Neutrophil (primary cell): Measurements from ENCODE around the gene PTPRJ.
"Not testable (repeated sequence)": the region's sequence is repeated elsewhere in the genome, so short reads cannot be mapped to it uniquely, and the experiment has no call there.

ENCODE experiments used
- H3K27ac ChIP-seq: fragments of 200-600 bp; sonication (generic); 2 replicates; pipeline ENCODE4 v1.5.1; 2016; ENCODE audit warnings: mild to moderate bottlenecking, moderate library complexity
- H3K27me3 ChIP-seq: fragments of 200-600 bp; sonication (generic); 2 replicates; pipeline ENCODE4 v1.6.0; 2016; ENCODE audit warnings: mild to moderate bottlenecking
- H3K36me3 ChIP-seq: fragments of 200-600 bp; sonication (generic); 2 replicates; pipeline ENCODE4 v1.5.1; 2017
- H3K4me1 ChIP-seq, 2 experiments: fragments of 200-600 bp in 1 of 2; sonication (generic) in 1 of 2; 1 replicate in 1 of 2; 2 replicates in 1 of 2; pipeline versions ENCODE4 v1.5.1 to v1.6.1; 2013 to 2016; ENCODE audit warnings: low read depth in 1 of 2, low read length in 1 of 2, mild to moderate bottlenecking in 1 of 2, moderate library complexity in 1 of 2; ENCODE audit not compliant: control insufficient read depth in 1 of 2, insufficient read depth in 1 of 2
- H3K4me3 ChIP-seq, 2 experiments: fragments of 200-600 bp in 1 of 2; sonication (generic) in 1 of 2; 1 replicate in 1 of 2; 2 replicates in 1 of 2; pipeline ENCODE4 v1.5.1; 2013 to 2016; ENCODE audit warnings: low read depth in 1 of 2, low read length in 1 of 2, mild to moderate bottlenecking in 1 of 2, moderate library complexity in 1 of 2
- H3K9me3 ChIP-seq: fragments of 200-600 bp; sonication (generic); 2 replicates; pipeline ENCODE4 v1.5.1; 2016
- TF ChIP-seq, protein P1 (sequence below): fragments of 200-600 bp; sonication (generic); IDR thresholded peaks from 2 replicates; pipeline ENCODE4 v1.5.1; 2016; ENCODE audit warnings: antibody characterized with exemption

Gene PTPRJ

DNA sequence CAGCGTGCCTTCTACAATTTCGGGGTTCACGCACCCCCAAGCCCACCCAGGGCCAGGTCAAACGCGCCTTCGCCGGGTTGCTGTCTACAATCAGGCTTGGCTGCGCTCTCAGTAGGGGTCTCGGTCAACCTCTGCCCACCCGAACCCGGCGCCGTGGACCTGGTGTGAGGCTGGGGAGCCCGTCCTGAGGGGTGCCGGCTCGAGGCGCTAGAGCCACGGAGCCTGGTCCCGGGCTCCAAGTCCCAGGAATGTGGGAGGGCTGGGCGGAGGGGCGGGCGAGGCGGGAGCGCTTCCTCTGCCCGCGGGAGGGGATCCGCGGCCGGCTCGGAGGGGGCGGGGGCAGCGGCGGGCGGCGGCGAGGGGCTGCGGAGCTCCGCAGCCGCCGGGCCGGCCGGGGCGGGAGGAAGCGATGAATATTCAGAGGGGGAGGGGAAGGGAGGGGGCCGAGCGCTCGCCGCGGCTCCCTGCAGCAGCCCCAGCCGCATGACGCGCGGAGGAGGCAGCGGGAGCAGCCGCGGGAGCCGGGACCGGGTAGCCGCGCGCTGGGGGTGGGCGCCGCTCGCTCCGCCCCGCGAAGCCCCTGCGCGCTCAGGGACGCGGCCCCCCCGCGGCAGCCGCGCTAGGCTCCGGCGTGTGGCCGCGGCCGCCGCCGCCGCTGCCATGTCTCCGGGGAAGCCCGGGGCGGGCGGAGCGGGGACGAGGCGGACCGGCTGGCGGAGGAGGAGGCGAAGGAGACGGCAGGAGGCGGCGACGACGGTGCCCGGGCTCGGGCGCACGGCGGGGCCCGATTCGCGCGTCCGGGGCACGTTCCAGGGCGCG lies at the start of gene PTPRJ:
Gene PTPRJ, plus strand, starts transcription at position 472 of the 819 bp plus-strand sequence. CDS start 354 bp downstream, outside the sequence.
- Histone ChIP-seq H3K9me3 (no peaks in the 10 kb centered on the region), H3K4me3 (peak within 1 kb of the TSS; percentile 69 to 93), H3K4me1 (peaks cover 75% of the 10 kb centered on the region in 2 experiments), H3K27me3 (no peaks in the 10 kb centered on the region), H3K36me3 (no peaks in the 10 kb centered on the region), H3K27ac (peak within 1 kb of the TSS; percentile 92)
- TF ChIP-seq, protein P1, sequence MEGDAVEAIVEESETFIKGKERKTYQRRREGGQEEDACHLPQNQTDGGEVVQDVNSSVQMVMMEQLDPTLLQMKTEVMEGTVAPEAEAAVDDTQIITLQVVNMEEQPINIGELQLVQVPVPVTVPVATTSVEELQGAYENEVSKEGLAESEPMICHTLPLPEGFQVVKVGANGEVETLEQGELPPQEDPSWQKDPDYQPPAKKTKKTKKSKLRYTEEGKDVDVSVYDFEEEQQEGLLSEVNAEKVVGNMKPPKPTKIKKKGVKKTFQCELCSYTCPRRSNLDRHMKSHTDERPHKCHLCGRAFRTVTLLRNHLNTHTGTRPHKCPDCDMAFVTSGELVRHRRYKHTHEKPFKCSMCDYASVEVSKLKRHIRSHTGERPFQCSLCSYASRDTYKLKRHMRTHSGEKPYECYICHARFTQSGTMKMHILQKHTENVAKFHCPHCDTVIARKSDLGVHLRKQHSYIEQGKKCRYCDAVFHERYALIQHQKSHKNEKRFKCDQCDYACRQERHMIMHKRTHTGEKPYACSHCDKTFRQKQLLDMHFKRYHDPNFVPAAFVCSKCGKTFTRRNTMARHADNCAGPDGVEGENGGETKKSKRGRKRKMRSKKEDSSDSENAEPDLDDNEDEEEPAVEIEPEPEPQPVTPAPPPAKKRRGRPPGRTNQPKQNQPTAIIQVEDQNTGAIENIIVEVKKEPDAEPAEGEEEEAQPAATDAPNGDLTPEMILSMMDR = no peak

DNA sequence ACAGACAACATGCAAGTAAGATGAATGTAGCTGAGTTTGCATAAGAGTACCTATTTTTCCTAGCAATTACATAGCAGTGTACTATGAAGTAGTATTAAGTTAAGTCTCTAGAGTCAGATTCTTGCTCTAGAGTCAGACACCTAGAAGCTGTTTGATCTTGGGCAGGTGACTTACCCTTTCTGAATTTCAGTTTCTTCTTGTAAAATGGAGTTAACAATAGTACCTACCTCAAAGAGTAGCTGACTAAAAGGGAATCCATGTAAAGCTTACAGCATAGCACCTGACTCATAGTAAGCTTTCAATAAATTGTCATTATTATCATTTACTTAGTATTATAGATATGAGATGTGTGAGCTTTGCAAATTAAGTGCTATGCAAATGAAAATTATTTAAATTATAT lies 47.8 kb upstream of the PTPRJ start:
- Histone ChIP-seq H3K4me3 (no peak overlapping the region), H3K4me1 (peaks cover 14 to 22% of the 10 kb centered on the region in 2 experiments), H3K27me3 (no peaks in the 10 kb centered on the region), H3K9me3 (no peaks in the 10 kb centered on the region), H3K27ac (no peak overlapping the region), H3K36me3 (no peaks in the 10 kb centered on the region)
- TF ChIP-seq, protein P1 = no peak

DNA sequence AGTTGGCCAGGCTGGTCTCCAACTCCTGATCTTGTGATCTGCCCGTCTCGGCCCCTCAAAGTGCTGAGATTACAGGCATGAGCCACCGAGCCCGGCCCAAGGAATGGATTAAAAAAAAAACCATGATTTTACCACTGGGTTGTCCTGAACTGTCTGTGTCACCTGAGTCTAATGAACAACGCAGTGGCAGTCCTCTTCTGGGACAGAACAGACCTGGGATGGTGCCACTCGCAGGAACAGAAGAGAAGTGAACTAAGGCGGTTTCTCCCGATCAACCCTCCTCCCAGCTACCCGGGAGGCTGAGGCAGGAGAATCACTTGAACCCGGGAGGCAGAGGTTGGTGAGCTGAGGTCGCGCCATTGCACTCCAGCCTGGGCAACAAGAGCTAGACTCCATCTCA lies 46.6 kb upstream of the PTPRJ start:
- H3K27me3 ChIP-seq, H3K36me3 ChIP-seq, H3K9me3 ChIP-seq, H3K4me3 ChIP-seq, H3K27ac ChIP-seq: not testable (repeated sequence)
- peaks cover 17 to 26% of the 10 kb centered on the region in 2 experiments for H3K4me1 ChIP-seq

DNA sequence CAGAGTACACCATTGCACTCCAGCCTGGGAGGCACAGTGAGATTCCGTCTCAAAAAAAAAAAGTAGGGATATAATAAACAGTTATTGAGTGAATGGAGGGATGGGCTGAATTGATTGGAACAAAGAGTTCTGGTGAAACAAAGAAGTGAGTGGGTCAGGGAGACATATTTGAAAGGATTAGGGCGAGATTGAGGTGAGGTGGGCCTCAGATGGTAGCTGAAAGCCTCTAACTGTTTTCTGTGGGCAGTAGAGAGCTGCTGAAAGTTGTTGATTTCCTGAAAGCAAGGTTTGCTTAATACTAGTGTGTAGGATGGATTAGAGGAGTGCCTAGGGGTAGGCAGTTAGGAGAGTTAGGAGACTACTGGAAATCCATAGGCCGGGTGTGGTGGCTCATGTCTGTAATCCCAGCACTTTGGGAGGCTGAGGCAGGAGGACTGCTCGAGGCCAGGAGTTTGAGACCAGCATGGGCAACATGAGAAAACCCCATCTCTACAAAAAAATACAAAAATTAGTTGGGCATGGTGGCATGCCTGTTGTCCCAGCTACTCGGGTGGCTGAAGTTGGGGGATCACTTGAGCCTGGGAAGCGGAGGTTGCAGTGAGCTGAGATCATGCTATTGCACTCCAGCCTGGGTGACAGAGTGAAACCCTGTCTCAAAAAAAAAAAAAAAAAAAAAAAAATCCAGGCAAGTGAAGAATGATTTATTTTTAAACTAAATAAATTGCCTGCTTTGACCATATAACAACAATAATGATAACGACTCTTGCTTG lies 41.4 kb upstream of the PTPRJ start:
- Histone ChIP-seq H3K9me3 (no peaks in the 10 kb centered on the region), H3K36me3 (no peaks in the 10 kb centered on the region), H3K4me1 (peaks cover 44 to 50% of the 10 kb centered on the region in 2 experiments), H3K27ac (no peak overlapping the region), H3K27me3 (no peaks in the 10 kb centered on the region), H3K4me3 (no peak overlapping the region)
- TF ChIP-seq, protein P1 = no peak

DNA sequence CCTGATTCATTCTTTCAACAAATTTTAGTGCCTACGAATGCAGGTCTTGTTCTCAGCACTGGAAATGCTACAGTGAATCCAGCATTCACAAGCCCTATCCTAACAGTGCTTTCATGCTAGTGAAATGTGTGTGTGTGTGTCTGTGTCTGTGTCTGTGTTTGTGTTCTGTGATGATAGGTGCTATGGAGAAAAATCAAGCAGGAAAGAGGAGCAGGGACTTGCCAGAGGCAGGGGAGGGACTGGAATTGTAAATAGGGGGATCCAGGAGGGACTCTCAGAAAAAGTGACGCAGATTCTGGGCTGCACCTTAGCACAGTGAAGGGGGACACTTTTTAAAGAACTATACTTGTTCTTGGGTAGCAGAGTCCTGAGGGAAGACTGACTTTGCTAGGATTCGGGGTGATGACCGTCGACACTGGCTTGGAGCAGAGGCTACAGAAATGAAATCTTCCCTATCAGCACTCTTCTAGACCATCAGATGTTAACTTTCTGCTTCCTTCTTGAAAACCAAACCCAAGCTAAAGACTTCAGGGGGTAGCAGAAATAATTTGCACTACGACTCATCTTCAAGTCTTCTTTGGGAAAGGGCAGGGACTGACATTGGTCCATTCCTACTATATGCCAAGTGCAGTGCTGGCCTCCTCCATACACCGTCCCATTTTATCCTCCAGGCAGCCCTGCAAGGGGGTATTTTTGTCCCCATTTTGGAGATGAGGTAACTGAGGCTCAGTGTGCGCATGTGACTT lies 39.3 kb upstream of the PTPRJ start:
- Histone ChIP-seq H3K36me3 (no peaks in the 10 kb centered on the region), H3K9me3 (no peaks in the 10 kb centered on the region), H3K27me3 (no peaks in the 10 kb centered on the region), H3K4me3 (no peak overlapping the region), H3K4me1 (peaks cover 56 to 59% of the 10 kb centered on the region in 2 experiments), H3K27ac (peak overlapping the region; percentile 82)
- TF ChIP-seq, protein P1 = no peak
